Measurements from ENCODE around the gene CD80.

DNA sequence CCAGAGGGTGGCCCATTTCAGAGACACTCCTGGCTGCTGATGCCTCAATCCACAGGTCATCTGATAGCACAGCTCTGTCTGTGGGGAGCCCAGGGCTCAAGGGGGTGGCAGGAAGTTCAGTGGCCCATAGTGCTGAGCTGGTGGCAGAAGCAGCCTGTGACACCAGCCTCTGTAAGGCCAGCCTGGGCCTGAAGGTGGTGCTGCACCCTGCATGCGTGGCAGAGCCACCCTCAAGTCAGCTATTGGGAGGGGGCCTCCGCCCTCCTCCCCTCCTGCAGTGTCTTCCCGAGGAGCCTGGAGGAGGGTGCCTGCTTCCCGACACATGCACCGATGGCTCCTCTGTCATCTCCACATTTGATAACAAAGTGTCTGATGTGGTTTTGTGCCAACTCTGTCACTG is 41.3 kb upstream of the CD80 start:
- TF ChIP-seq CTCF (IDR thresholded peaks at IDR 0.05; ENCODE audit: low read length) (peak; percentile 70), EZH2 (IDR thresholded peaks at IDR 0.05; ENCODE audit: borderline replicate concordance, low read length) (no peak)

All from OCI-LY1 (cell line).